Ascending aorta (tissue), 2 donors: ENCODE measurements around the gene LAMB2. TPM values are rescaled to one million over a fixed set of nuclear protein-coding genes. Genes with fewer than 3 reads are reported as not detected.

Source experiments
- DNase-seq, 2 donors: peaks; one replicate each; pipeline ENCODE4 v3.0.0-alpha.2; 2019; ENCODE audit warnings: low spot score in 2 of 2
- H3K27ac ChIP-seq, 2 donors: fragments of 200-600 bp; sonication (generic); one replicate each; pipeline ENCODE4 v1.5.1; 2016 to 2017; ENCODE audit warnings: mild to moderate bottlenecking in 1 of 2
- H3K27me3 ChIP-seq: fragments of 200-600 bp; sonication (generic); one replicate; pipeline ENCODE4 v1.5.1; 2017
- H3K36me3 ChIP-seq, 2 donors: fragments of 200-600 bp; sonication (generic); one replicate each; pipeline ENCODE4 v1.5.1; 2016
- H3K4me1 ChIP-seq, 2 donors: fragments of 200-600 bp; sonication (generic); one replicate each; pipeline ENCODE4 v1.5.1; 2016 to 2017; ENCODE audit warnings: mild to moderate bottlenecking in 1 of 2
- H3K4me3 ChIP-seq, 2 donors: fragments of 200-600 bp; sonication (generic); one replicate each; pipeline ENCODE4 v1.5.1; 2016 to 2017; ENCODE audit warnings: mild to moderate bottlenecking in 1 of 2
- H3K9me3 ChIP-seq, 2 donors: fragments of 200-600 bp; sonication (generic); one replicate each; pipeline ENCODE4 v1.5.1; 2016
- intact Hi-C: fragments of 100-400 bp; cut with DNase I; formaldehyde crosslinking; loops from one replicate; pipeline ENCODE4 v1.15.1; 2023
- total RNA-seq: library from RNA; depleted of rRNA; stranded (reverse); fragments of >200 nt; gene quantifications from one replicate; pipeline ENCODE4 v1.1.0, GENCODE V29; 2016
- TF ChIP-seq, protein P1 (sequence below), 3 experiments: fragments of 200-600 bp in 2 of 3; fragments of 450-650 bp in 1 of 3; sonication (generic) in 2 of 3; IDR thresholded peaks; one replicate each; pipeline ENCODE4 v1.5.1; 2016 to 2019; ENCODE audit warnings: antibody characterized with exemption in 3 of 3, mild to moderate bottlenecking in 1 of 3, moderate library complexity in 1 of 3

LAMB2 gene
- total RNA-seq, 1 donor from 2014 or later: 1,772 TPM

- H3K9me3 ChIP-seq: no peaks in the 10 kb centered on the region
- peak; percentile 81 to 98 for DNase-seq
- peaks cover 74% of the 10 kb centered on the region in 2 donors for H3K36me3 ChIP-seq
- H3K4me3 ChIP-seq: peak within 1 kb of the TSS; percentile 92
- intact Hi-C loops: loop anchor here (1.0 to 5.0 kb wide), 4 partner anchors 13 to 667 kb away; partner anchors contain the start of genes IP6K1, LAMB2, QRICH1 and WDR6
- peak within 1 kb of the TSS; percentile 92 to 96 for H3K27ac ChIP-seq
- peaks cover 15 to 19% of the 10 kb centered on the region in 2 donors for H3K4me1 ChIP-seq
- no peaks in the 10 kb centered on the region for H3K27me3 ChIP-seq
- TF ChIP-seq, protein P1, sequence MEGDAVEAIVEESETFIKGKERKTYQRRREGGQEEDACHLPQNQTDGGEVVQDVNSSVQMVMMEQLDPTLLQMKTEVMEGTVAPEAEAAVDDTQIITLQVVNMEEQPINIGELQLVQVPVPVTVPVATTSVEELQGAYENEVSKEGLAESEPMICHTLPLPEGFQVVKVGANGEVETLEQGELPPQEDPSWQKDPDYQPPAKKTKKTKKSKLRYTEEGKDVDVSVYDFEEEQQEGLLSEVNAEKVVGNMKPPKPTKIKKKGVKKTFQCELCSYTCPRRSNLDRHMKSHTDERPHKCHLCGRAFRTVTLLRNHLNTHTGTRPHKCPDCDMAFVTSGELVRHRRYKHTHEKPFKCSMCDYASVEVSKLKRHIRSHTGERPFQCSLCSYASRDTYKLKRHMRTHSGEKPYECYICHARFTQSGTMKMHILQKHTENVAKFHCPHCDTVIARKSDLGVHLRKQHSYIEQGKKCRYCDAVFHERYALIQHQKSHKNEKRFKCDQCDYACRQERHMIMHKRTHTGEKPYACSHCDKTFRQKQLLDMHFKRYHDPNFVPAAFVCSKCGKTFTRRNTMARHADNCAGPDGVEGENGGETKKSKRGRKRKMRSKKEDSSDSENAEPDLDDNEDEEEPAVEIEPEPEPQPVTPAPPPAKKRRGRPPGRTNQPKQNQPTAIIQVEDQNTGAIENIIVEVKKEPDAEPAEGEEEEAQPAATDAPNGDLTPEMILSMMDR (IDR thresholded peaks at IDR 0.05): no peak
Observed at GRCh38 chr3:49120438-49121131, 12.3 kb downstream of the LAMB2 start, which contains the start of gene USP19. Gene USP19, minus strand, starts transcription at chr3:49120823. Its CDS starts 1,678 bp downstream, at chr3:49119145.

DNA sequence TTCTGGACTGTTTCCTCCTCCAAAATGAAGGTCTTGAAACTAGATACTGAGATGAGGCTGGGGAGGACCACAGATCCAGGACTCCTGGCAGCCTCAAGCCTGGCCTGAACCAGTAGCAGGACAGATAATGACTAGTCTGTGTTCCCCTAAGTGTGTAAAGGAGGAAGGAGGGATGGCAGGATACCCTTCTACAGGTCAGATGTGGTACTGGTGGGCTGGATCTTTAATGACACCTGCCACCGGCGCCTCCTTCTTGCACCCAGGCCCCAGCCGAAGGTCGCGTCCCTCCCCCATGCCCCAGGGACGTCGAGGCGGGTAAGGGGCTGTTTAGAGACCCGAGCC lies 12.8 kb downstream of the LAMB2 start:
- Histone ChIP-seq H3K36me3 (peaks cover 74% of the 10 kb centered on the region in 2 donors), H3K27ac (peak overlapping the region; percentile 92 to 96), H3K4me1 (peaks cover 15 to 19% of the 10 kb centered on the region in 2 donors), H3K9me3 (no peaks in the 10 kb centered on the region), H3K4me3 (peak overlapping the region; percentile 92), H3K27me3 (no peaks in the 10 kb centered on the region)
- no peak for DNase-seq
- intact Hi-C loops: loop anchor here (1.0 to 5.0 kb wide), 4 partner anchors 13 to 667 kb away; partner anchors contain the start of genes IP6K1, LAMB2, QRICH1 and WDR6
- TF ChIP-seq, protein P1 (IDR thresholded peaks at IDR 0.05): no peak

DNA sequence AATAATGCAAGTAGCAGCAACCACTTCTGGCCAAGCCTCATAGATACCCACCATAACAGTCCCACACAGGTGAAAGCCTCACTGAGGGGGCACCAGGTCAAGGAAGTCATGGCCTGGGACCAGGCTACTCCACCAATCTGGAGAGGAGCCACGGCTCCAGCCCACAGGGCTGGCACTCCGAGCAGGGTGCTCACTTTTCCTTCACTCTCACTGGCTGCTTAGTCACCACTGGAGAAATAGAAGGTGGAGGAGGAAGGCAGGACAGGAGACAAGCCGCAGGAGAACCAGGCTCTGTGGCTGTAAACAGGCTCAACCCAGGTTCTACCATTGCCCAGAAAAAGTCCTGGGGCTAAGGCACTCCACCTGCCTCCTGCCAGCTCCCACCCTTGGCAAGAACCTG lies 13.4 kb downstream of the LAMB2 start:
- Histone ChIP-seq H3K36me3 (peaks cover 74% of the 10 kb centered on the region in 2 donors), H3K4me3 (peak overlapping the region; percentile 92)

DNA sequence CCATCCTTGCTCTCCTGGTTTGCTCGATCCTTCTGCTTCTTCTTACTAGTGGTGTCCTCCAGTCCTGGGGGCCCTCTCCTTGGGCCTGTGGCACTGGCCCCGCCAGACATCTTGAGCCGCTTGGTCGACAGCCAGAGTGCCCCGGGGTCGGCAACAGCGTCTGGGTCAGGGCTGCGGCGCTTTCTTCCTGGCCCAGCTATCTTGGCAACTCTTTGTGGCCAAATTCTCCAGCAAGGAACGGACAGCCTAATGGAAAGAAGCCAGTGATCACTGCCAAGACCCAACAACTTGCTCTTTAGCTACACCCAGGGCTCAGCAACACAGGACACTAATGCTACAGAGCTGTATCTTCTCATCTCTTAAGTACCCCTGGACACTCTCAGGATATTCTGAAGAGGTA lies 13.8 kb downstream of the LAMB2 start:
- Histone ChIP-seq H3K27me3 (no peaks in the 10 kb centered on the region), H3K27ac (peak overlapping the region; percentile 92 to 96), H3K4me3 (peak overlapping the region; percentile 92), H3K9me3 (no peaks in the 10 kb centered on the region), H3K4me1 (peaks cover 15 to 19% of the 10 kb centered on the region in 2 donors), H3K36me3 (peaks cover 74% of the 10 kb centered on the region in 2 donors)
- intact Hi-C loops: no loop called here
- TF ChIP-seq, protein P1 (IDR thresholded peaks at IDR 0.05): no peak
- no peak for DNase-seq

More for the DNA sequence above, 13.4 kb downstream of the LAMB2 start:
- Histone ChIP-seq H3K27me3 (no peaks in the 10 kb centered on the region), H3K4me1 (peaks cover 15 to 19% of the 10 kb centered on the region in 2 donors), H3K27ac (peak overlapping the region; percentile 92 to 96), H3K9me3 (no peaks in the 10 kb centered on the region)
- TF ChIP-seq, protein P1 (IDR thresholded peaks at IDR 0.05): no peak
- no peak for DNase-seq
- intact Hi-C loops: no loop called here

GRCh38 chr3:49112262-49112661 lies 20.6 kb downstream of the LAMB2 start:
- intact Hi-C loops: no loop called here

More at GRCh38 chr3:49112262-49112661, 20.6 kb downstream of the LAMB2 start:
- no peaks in the 10 kb centered on the region for H3K4me1 ChIP-seq
- no peaks in the 10 kb centered on the region for H3K9me3 ChIP-seq
- H3K27me3 ChIP-seq: no peaks in the 10 kb centered on the region
- no peak overlapping the region for H3K27ac ChIP-seq
- H3K36me3 ChIP-seq: peaks cover 91% of the 10 kb centered on the region in 2 donors
- no peak for DNase-seq
- TF ChIP-seq, protein P1 (IDR thresholded peaks at IDR 0.05): no peak
- H3K4me3 ChIP-seq: no peak overlapping the region
